IPS-20b (cell line): ENCODE results near the gene MEGF11.

Source experiments
- H3K27ac ChIP-seq: one replicate; pipeline ENCODE4 v1.5.1; 2013; ENCODE audit warnings: low read length
- H3K27me3 ChIP-seq: 2 replicates; pipeline ENCODE4 v1.6.1; 2013; ENCODE audit warnings: mild to moderate bottlenecking, low read length, inconsistent platforms; ENCODE audit not compliant: insufficient read depth
- H3K36me3 ChIP-seq: 2 replicates; pipeline ENCODE4 v1.6.1; 2013; ENCODE audit warnings: low read depth, mild to moderate bottlenecking, inconsistent platforms, low read length, moderate library complexity; ENCODE audit not compliant: insufficient read depth
- H3K4me1 ChIP-seq: 2 replicates; pipeline ENCODE4 v1.6.1; 2013; ENCODE audit warnings: mild to moderate bottlenecking, control low read depth, inconsistent platforms, low read length, moderate library complexity; ENCODE audit not compliant: insufficient read depth
- H3K4me3 ChIP-seq: 2 replicates; pipeline ENCODE4 v1.5.1; 2013; ENCODE audit warnings: mild to moderate bottlenecking, low read length, inconsistent platforms
- H3K9ac ChIP-seq: 2 replicates; pipeline ENCODE4 v1.6.1; 2013; ENCODE audit warnings: low read depth, mild to moderate bottlenecking, inconsistent platforms, low read length, moderate library complexity
- H3K9me3 ChIP-seq: 2 replicates; pipeline ENCODE4 v1.6.1; 2013; ENCODE audit warnings: mild to moderate bottlenecking, low read depth, low read length, inconsistent platforms; ENCODE audit not compliant: insufficient read depth

Gene MEGF11

GRCh38 chr15:65930134-65930533 is 323.4 kb downstream of the MEGF11 start:
- Histone ChIP-seq H3K9ac (no peak overlapping the region), H3K27ac (no peak overlapping the region), H3K27me3 (no peaks in the 10 kb centered on the region), H3K9me3 (no peaks in the 10 kb centered on the region), H3K36me3 (no peaks in the 10 kb centered on the region), H3K4me1 (no peaks in the 10 kb centered on the region), H3K4me3 (no peak overlapping the region)

- Histone ChIP-seq H3K4me3 (no peak overlapping the region), H3K27ac (no peak overlapping the region), H3K4me1 (no peaks in the 10 kb centered on the region), H3K9me3 (no peaks in the 10 kb centered on the region), H3K36me3 (no peaks in the 10 kb centered on the region), H3K9ac (no peak overlapping the region), H3K27me3 (no peaks in the 10 kb centered on the region)
These were observed 324.0 kb downstream of the MEGF11 start for GRCh38 chr15:65929573-65929972.

- Histone ChIP-seq H3K4me3 (no peak overlapping the region), H3K9me3 (no peaks in the 10 kb centered on the region), H3K9ac (no peak overlapping the region), H3K27me3 (no peaks in the 10 kb centered on the region), H3K4me1 (no peaks in the 10 kb centered on the region), H3K27ac (no peak overlapping the region), H3K36me3 (no peaks in the 10 kb centered on the region)
These were observed 326.0 kb downstream of the MEGF11 start for GRCh38 chr15:65927545-65927944.

GRCh38 chr15:65926899-65927298 is 326.7 kb downstream of the MEGF11 start:
- no peaks in the 10 kb centered on the region for H3K27me3 ChIP-seq
- no peak overlapping the region for H3K9ac ChIP-seq
- no peak overlapping the region for H3K27ac ChIP-seq
- no peak overlapping the region for H3K4me3 ChIP-seq
- no peaks in the 10 kb centered on the region; the same call in 1 of the 2 replicates for H3K4me1 ChIP-seq
- H3K36me3 ChIP-seq = no peaks in the 10 kb centered on the region
- H3K9me3 ChIP-seq = no peaks in the 10 kb centered on the region

GRCh38 chr15:65926459-65926858 is 327.1 kb downstream of the MEGF11 start:
- Histone ChIP-seq H3K9ac (no peak overlapping the region), H3K27me3 (no peaks in the 10 kb centered on the region), H3K27ac (no peak overlapping the region), H3K4me1 (no peaks in the 10 kb centered on the region; the same call in 1 of the 2 replicates), H3K4me3 (no peak overlapping the region), H3K36me3 (no peaks in the 10 kb centered on the region), H3K9me3 (no peaks in the 10 kb centered on the region)

- H3K36me3 ChIP-seq = no peaks in the 10 kb centered on the region
- no peaks in the 10 kb centered on the region; the same call in 1 of the 2 replicates for H3K4me1 ChIP-seq
- H3K9ac ChIP-seq = no peak overlapping the region
- H3K27me3 ChIP-seq = no peaks in the 10 kb centered on the region
- H3K9me3 ChIP-seq = no peaks in the 10 kb centered on the region
- no peak overlapping the region for H3K4me3 ChIP-seq
- H3K27ac ChIP-seq = no peak overlapping the region
These were observed 328.2 kb downstream of the MEGF11 start for GRCh38 chr15:65925338-65925737.

GRCh38 chr15:65924004-65924403 is 329.5 kb downstream of the MEGF11 start:
- H3K4me3 ChIP-seq = no peak overlapping the region
- H3K27ac ChIP-seq = no peak overlapping the region
- H3K27me3 ChIP-seq = no peaks in the 10 kb centered on the region
- no peaks in the 10 kb centered on the region for H3K9me3 ChIP-seq
- H3K36me3 ChIP-seq = no peaks in the 10 kb centered on the region
- H3K9ac ChIP-seq = no peak overlapping the region
- H3K4me1 ChIP-seq = no peaks in the 10 kb centered on the region; the same call in 1 of the 2 replicates

GRCh38 chr15:65923264-65923663 is 330.3 kb downstream of the MEGF11 start:
- H3K9me3 ChIP-seq = no peaks in the 10 kb centered on the region

GRCh38 chr15:65922621-65923020 is 330.9 kb downstream of the MEGF11 start:
- Histone ChIP-seq H3K9me3 (no peaks in the 10 kb centered on the region), H3K27me3 (no peaks in the 10 kb centered on the region), H3K4me3 (no peak overlapping the region), H3K36me3 (no peaks in the 10 kb centered on the region), H3K9ac (no peak overlapping the region), H3K27ac (no peak overlapping the region), H3K4me1 (no peaks in the 10 kb centered on the region; the same call in 1 of the 2 replicates)

More at GRCh38 chr15:65923264-65923663, 330.3 kb downstream of the MEGF11 start:
- H3K36me3 ChIP-seq = no peaks in the 10 kb centered on the region
- no peak overlapping the region for H3K9ac ChIP-seq
- H3K4me3 ChIP-seq = no peak overlapping the region
- no peaks in the 10 kb centered on the region for H3K27me3 ChIP-seq
- no peak overlapping the region for H3K27ac ChIP-seq
- no peaks in the 10 kb centered on the region; the same call in 1 of the 2 replicates for H3K4me1 ChIP-seq

GRCh38 chr15:65921780-65922179 is 331.8 kb downstream of the MEGF11 start:
- Histone ChIP-seq H3K9me3 (no peaks in the 10 kb centered on the region), H3K9ac (no peak overlapping the region), H3K27me3 (no peaks in the 10 kb centered on the region), H3K36me3 (no peaks in the 10 kb centered on the region), H3K4me1 (peaks cover 3% of the 10 kb centered on the region; the same call in 1 of the 2 replicates), H3K27ac (no peak overlapping the region), H3K4me3 (no peak overlapping the region)

- H3K4me3 ChIP-seq = no peak overlapping the region
- no peaks in the 10 kb centered on the region for H3K9me3 ChIP-seq
- peaks cover 8% of the 10 kb centered on the region; the same call in 1 of the 2 replicates for H3K4me1 ChIP-seq
- no peaks in the 10 kb centered on the region for H3K36me3 ChIP-seq
- H3K27ac ChIP-seq = no peak overlapping the region
- no peak overlapping the region for H3K9ac ChIP-seq
- H3K27me3 ChIP-seq = no peaks in the 10 kb centered on the region
These were observed 332.7 kb downstream of the MEGF11 start for GRCh38 chr15:65920825-65921309.

- H3K4me1 ChIP-seq = peaks cover 8% of the 10 kb centered on the region; the same call in 1 of the 2 replicates
- H3K9me3 ChIP-seq = no peaks in the 10 kb centered on the region
- no peak overlapping the region for H3K9ac ChIP-seq
- no peak overlapping the region for H3K4me3 ChIP-seq
- H3K27me3 ChIP-seq = no peaks in the 10 kb centered on the region
- no peak overlapping the region for H3K27ac ChIP-seq
- H3K36me3 ChIP-seq = no peaks in the 10 kb centered on the region
These were observed 333.4 kb downstream of the MEGF11 start for GRCh38 chr15:65920121-65920520.
